HG03342 (cell line): ENCODE measurements around the gene EEF1B2.
"Not testable (repeated sequence)": the region's sequence is repeated elsewhere in the genome, so short reads cannot be mapped to it uniquely, and the experiment has no call there.

ENCODE experiments used
- ATAC-seq: cut with Tn5 transposase; IDR thresholded peaks from one replicate; pipeline ENCODE4 v1.9.1; 2021; ENCODE audit warnings: mild to moderate bottlenecking, moderate library complexity; ENCODE audit not compliant: unreplicated experiment

The EEF1B2 gene

GRCh38 chr2:206163251-206163880 lies 3.7 kb downstream of the EEF1B2 start:
- no peak for ATAC-seq

DNA sequence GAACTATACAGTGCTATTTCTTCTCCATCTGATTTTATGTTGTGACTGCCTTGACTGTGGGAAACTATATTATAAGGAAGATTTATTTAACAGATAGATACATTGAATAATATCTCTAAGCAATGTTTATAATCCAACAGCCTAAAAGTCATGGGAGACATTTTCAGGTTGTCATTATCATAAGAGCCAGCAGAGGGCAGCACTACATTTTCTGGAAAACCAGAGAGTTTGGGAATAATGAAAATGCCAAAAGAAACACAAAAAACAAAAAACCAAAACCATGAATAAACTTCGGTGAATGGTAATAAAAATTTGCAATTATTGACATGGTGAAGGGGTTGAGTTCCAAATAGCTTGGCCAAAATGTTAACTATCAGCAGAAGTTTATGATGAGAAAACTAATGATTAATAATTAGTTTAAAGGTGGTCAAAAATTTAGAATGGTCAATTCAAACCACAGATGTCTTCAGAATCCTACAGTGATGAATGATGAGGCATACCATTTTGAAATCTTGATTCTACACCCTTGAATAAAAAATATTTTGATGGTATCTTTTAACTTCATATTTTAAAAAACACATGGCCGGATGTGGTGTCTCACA lies 4.7 kb downstream of the EEF1B2 start:
- no peak for ATAC-seq

DNA sequence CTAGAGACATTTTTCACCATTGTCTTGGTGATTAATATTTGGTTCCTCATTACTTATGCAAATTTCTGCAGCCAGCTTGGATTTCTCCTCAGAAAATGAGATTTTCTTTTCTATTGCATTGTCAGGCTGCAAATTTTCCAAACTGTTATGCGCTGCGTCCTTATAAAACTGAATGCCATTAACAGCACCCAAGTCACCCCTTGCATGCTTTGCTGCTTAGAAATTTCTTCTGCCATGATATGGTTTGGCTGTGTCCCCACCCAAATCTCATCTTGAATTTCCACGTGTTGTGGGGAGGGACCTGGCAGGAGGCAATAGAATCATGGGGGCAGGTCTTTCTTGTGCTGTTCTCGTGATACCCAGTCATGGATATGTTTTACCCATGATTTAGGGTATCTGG lies 8.5 kb downstream of the EEF1B2 start:
- ATAC-seq = not testable (repeated sequence)

DNA sequence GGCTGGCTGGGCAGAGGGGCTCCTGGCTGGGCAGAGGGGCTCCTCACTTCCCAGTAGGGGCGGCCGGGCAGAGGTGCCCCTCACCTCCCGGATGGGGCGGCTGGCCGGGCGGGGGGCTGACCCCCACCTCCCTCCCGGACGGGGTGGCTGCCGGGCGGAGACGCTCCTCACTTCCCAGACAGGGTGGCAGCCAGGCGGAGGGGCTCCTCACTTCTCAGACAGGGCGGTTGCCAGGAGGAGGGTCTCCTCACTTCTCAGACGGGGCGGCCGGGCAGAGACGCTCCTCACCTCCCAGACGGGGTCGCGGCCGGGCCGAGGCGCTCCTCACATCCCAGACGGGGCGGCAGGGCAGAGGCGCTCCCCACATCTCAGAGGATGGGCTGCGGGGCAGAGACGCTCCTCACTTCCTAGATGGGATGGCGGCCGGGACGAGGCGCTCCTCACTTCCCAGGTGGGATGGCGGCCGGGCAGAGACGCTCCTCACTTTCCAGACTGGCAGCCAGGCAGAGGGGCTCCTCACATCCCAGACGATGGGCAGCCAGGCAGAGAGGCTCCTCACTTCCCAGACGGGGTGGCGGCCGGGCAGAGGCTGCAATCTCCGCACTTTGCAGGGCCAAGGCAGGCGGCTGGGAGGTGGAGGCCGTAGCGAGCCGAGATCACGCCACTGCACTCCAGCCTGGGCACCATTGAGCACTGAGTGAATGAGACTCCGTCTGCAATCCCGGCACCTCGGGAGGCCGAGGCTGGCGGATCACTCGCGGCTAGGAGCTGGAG lies 12.1 kb downstream of the EEF1B2 start:
- ATAC-seq = not testable (repeated sequence)

- ATAC-seq = no peak
Measured at GRCh38 chr2:206173147-206173546, 13.5 kb downstream of the EEF1B2 start.

- ATAC-seq = no peak
Measured at GRCh38 chr2:206176121-206176520, 16.4 kb downstream of the EEF1B2 start.

DNA sequence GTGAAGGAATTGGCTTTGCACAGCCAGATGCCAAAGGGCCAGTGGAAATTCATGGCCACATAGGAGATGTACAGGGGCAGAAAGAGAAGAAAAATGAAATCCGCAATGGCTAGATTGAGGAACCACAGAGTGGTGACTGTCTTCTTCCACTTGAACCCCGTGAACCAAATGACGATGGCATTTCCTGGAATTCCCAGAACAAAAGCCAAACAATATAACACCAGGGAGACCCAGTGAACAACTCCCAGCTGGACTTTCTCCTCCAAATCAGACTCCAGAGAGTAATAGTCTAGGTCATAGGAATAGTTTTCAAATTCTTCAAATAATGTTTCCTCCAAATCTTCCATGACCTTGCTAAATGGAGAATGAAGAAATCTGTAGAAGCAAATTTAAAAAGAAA lies 17.2 kb downstream of the EEF1B2 start:
- ATAC-seq = no peak

- ATAC-seq = not testable (repeated sequence)
Measured at GRCh38 chr2:206181526-206181925, 21.8 kb downstream of the EEF1B2 start.

- ATAC-seq = no peak
Measured at GRCh38 chr2:206189691-206190090, 30.0 kb downstream of the EEF1B2 start.

DNA sequence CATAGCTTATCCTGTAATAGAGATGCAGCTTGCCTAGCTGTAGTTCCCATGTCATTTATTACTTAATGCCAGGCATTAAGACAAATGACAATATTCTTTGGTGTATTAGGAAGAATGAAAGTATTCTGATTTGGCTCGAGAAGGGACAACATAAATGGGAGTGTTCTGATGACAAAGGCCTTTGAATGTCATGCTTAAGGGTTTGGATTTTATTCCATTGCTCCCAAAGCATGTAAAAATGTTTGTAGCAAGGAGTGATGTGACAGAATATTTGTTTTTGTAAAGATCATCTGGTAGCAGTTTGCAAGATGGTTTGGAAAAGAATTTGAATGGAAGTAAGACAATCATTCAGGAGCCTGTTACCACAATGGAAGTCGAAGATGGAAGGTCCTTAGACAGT lies 30.4 kb downstream of the EEF1B2 start:
- ATAC-seq = no peak

DNA sequence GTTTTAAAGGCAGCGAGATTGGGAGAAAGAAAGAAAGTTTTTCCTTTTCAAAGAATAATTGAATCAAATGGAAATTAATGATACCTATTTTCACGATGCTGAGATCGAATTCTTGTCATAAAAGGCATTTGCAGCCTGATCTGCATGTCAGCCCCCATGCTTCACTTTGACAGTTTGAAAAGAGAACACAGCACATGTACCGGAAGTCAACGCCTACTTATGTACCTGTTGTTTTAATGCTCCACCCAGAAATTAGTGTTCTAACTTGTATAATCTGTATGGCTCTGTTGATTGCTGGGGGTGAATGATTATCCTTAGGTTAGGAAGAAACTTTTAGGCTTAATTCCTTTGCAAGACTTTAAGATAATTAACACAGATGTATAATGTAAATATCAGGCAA lies 31.0 kb downstream of the EEF1B2 start:
- ATAC-seq = no peak

DNA sequence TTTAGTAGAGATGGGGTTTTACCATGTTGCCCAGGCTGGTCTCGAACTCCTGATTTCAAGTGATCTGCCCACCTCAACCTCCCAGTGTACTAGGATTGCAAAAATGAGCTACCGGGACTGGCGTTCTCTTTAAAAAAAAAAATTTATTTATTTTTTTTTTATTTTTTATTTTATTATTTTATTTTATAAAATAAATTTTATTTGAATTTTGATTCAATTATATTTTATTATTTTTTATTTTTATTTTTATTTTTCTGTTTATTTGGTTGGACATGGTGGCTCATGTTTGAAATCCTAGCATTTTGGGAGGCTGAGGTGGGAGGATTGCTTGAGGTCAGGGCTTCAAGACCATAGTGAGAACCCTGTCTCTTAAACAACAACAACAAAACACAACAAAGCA lies 32.5 kb downstream of the EEF1B2 start:
- no peak for ATAC-seq

GRCh38 chr2:206193671-206194357 lies 34.1 kb downstream of the EEF1B2 start:
- no peak for ATAC-seq

DNA sequence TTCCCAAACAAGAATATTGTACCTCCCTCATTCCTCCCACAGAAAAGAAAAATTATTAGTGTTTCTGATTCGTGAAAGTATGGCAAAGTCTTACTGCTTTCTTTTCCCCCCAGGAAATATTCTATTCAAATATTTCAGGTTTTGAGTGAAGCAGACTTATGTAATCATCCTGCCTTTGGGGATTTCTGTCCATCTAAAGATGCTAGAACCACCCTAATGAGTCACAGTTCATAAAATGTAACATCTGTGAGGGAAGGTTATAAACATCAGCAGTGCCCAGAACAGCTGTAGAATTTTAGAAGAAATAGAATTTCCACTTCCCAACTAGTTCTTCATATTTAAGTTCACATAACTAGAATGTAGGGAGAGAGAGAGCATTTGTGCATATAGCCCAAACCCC lies 39.0 kb downstream of the EEF1B2 start:
- ATAC-seq = no peak

DNA sequence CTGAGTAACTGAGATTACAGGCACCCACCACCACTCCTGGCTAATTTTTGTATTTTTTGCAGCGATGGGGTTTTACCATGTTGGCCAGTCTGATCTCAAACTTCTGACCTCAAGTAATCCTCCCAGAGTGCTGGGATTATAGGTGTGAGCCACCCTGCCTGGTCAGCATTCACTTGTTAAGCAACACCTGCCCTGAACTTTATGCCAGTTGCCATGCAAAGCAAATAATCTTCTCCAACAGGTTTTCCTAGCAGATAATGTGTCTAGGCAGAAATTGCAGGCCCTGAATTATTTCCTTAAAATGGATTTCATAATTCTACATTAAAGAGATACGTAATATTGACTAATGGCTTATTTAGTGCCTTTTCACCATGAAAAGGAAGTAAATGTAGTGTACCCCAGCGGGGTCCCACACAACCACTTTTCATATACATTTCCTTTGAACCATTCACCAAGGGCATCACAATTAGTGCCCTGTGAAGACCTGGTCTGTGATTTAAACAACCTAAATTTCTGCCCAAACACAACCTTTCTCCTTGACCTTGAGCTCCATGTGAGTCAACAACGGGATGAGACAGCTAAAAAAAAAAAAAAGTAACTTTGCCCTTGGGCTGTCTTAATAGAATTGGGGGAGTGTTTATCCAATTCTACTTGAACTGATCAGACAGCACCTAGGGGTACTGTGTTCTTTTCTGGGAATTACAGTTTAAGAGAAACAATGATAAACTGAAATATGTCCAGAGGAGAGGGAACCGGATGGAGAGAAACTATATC lies 41.6 kb downstream of the EEF1B2 start:
- ATAC-seq = no peak

- no peak for ATAC-seq
Measured at GRCh38 chr2:206202446-206202845, 42.8 kb downstream of the EEF1B2 start.

GRCh38 chr2:206203331-206203730 lies 43.6 kb downstream of the EEF1B2 start:
- no peak for ATAC-seq

- no peak for ATAC-seq
Measured at GRCh38 chr2:206204710-206205109, 45.0 kb downstream of the EEF1B2 start.

DNA sequence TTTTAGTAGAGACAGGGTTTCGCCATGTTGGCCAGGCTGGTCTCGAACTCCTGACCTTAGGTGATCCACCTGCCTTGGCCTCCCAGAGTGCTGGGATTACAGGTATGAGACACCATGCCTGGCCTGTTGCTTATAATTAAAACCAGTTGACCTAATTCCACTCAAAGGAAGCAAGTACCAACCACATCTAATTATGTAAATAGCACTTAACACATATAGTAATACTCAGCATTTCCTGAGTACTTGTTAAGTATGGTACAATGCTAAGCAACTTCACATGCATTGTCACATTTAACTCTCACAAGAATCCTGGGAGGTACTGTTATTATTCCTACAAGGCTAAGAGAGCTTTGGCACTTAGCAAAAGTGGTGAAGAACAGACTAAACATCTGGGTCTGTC lies 47.6 kb downstream of the EEF1B2 start:
- not testable (repeated sequence) for ATAC-seq

DNA sequence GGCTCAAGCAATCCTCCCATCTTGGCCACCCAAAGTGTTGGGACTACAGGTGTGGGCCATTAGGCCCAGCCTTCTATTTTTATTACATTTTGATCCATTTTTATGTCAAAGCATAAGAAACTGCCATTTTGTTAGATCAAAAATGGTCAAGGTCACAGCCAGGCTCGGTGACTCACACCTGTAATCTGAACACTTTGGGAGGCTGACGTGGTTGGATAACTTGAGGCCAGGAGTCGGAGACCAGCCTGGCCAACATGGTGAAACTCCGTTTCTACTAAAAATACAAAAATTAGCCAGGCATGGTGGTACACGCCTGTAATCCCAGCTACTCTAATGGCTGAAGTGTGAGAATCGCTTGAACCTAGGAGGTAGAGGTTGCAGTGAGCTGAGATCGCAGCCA lies 49.2 kb downstream of the EEF1B2 start:
- no peak for ATAC-seq
